ENCODE data around the gene RFX4.
"Not testable (repeated sequence)": the region's sequence is repeated elsewhere in the genome, so short reads cannot be mapped to it uniquely, and the experiment has no call there.

Gene RFX4

GRCh38 chr12:106690569-106691305 is 107.9 kb downstream of the RFX4 start:
- DNase-seq (ENCODE audit: low read depth, low spot score) = no peak

- not testable (repeated sequence) for DNase-seq (ENCODE audit: low read depth, low spot score)
These were observed 109.2 kb downstream of the RFX4 start for GRCh38 chr12:106692033-106692432.

DNA sequence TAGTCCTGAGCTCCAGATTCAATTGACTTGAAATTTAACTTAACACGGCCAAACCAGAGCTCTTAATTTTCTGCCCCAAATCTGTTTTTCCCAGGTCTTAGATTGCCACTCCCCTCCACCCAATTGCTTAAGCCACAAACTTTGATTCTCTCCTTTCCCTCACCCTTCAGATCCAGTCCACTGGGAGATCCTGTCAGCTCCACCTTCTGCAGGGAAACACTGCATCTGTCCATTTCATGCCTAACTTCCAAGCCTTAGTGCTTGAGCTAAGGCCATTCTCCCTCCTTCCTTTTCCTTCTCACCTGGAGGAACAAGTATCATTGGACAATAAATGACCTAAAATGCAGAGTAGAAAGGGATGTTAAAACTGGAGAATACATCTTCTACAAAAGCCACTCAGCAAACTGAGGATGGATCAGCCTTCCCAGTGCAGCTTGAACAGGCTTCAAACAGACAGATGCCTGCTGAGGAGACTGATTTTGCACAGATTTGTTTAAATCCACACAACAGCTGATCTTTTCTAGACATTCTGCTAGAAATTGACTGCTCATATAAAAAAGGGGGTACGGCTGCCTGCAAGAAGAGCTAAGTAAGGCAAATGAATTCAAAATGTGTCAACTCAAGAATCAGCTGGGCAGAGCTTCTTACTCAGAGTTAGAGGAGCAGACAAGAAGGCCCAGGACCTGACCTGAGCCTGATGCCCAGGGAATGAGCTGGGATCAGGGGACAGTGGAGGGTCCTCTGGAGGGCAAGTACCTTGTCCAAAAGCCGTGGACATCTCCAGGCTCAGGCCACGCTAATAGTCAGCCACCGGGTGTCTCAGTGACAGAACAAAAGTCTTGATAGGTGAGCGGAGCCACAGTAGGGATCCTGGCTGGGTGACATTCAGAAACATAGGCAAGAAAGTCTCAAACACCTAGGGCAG is 110.4 kb downstream of the RFX4 start:
- DNase-seq (ENCODE audit: low read depth, low spot score) = no peak

DNA sequence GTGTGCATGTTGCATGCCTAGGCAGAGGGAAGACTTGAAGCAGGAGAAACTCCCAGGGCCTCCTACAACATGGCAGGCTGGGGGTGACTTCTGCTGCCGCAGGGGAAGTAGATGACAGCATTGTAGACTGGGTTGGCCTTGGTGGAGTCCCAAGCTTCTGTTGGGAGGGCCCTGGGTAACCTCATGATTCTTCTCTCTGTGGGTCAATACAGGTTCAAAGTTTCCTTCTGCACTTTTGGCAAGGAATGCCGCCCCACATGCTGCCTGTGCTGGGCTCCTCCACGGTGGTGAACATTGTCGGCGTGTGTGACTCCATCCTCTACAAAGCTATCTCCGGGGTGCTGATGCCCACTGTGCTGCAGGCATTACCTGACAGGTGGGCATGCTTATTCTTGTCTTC is 113.3 kb downstream of the RFX4 start:
- no peak for DNase-seq (ENCODE audit: low read depth, low spot score)

- DNase-seq (ENCODE audit: low read depth, low spot score) = no peak
These were observed 114.0 kb downstream of the RFX4 start for GRCh38 chr12:106696681-106697417.

DNA sequence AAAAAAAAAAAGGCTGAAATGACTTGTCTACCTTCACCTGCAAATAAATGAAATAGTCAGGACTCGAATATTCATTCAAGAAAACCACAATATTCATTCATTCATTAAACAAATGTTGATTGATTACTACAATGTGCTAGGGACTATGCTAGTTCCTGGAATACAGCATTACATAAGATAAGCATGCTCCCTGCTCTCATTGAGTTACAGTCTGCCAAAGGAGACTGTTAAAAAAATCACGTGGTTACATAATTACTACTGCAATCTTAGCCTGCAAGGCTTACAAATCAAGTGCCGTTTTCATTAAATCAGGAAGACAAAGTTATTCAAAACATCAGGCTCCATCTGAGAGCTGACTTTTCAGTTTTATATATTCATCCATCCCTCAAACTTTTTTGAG is 121.3 kb downstream of the RFX4 start:
- DNase-seq (ENCODE audit: low read depth, low spot score) = no peak

- DNase-seq (ENCODE audit: low read depth, low spot score) = no peak
These were observed 123.2 kb downstream of the RFX4 start for GRCh38 chr12:106705971-106706370.

GRCh38 chr12:106709068-106709511 is 126.3 kb downstream of the RFX4 start:
- DNase-seq (ENCODE audit: low read depth, low spot score) = no peak

DNA sequence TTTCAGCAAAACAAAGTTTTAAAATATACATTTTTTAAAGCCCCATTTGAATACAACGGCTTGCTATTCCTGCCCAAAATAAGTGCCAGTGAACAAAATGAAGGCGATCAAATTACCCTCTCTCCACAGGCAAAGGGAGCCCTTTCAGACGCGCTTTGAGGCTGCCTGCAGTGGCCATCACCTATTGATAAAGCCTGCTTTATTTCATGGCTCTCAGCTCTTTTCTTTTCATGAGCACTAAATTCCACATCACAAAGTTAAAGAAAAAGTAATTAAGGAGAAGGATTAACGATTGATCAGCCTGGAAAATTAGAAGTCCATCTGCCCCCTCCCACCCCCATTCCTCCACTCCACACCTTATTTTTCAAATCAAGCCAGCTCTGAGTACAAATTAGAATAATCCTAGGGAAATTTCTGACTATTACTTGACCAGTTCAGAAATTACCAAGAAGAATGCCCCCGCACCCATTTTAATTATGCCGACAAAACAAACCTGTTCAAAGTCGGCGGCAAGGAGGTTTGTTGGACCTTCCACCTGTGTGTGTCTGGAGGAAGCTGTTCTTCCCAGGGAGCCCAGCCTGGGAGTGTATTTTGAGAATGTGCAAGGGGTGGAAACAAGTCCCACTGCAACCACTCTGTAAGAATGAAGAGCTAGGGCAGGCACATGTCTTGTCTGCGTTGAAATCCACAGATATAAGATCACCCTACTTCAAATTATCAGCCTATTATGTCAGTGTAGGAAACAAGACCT is 127.5 kb downstream of the RFX4 start:
- DNase-seq (ENCODE audit: low read depth, low spot score) = no peak

GRCh38 chr12:106711316-106711715 is 128.5 kb downstream of the RFX4 start:
- DNase-seq (ENCODE audit: low read depth, low spot score) = no peak

GRCh38 chr12:106712768-106713167 is 130.0 kb downstream of the RFX4 start:
- DNase-seq (ENCODE audit: low read depth, low spot score) = no peak

- no peak for DNase-seq (ENCODE audit: low read depth, low spot score)
These were observed 132.1 kb downstream of the RFX4 start for GRCh38 chr12:106714926-106715325.

DNA sequence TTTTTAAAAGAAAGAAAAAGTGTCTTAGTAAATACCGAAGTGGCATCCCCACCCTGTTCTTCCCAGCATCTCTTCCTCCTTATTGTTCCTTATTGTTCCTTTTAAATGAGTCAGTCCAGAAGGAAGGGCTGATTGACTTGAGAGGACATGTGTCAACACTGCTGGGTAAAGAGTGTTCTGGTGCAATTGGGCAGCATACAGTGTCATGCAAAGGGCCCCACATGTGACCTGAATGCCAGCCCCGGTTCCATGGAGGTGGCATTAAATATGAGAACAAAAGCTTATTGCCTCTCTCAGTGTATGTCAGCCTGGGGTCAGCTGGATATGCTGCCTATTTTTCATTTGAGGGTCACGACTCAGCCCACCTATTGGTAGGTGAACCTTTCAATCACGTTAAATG is 132.8 kb downstream of the RFX4 start:
- DNase-seq (ENCODE audit: low read depth, low spot score) = no peak

GRCh38 chr12:106717673-106718072 is 134.9 kb downstream of the RFX4 start:
- no peak for DNase-seq (ENCODE audit: low read depth, low spot score)

- no peak for DNase-seq (ENCODE audit: low read depth, low spot score)
These were observed 137.1 kb downstream of the RFX4 start for GRCh38 chr12:106719879-106720278.

DNA sequence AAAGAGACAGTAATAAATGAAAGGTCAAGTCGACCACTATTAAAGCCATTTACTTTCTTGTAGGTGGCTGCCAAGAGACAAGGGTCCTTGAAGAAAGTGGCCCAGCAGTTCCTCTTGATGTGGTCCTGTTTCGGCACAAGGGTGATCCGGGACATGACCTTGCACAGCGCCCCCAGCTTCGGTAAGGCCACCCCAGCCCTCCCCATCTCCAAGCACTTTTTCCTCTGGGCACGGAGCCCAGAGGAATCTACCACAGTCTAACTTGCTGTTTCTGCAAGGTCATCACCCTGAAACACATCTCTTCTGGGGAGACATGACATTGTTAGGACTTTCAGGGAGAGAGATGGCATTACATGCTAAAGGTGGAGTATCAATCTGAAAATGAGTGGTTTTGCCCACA is 137.9 kb downstream of the RFX4 start:
- DNase-seq (ENCODE audit: low read depth, low spot score) = no peak

- DNase-seq (ENCODE audit: low read depth, low spot score) = no peak
These were observed 139.1 kb downstream of the RFX4 start for GRCh38 chr12:106721915-106722314.

GRCh38 chr12:106722837-106723236 is 140.0 kb downstream of the RFX4 start:
- no peak for DNase-seq (ENCODE audit: low read depth, low spot score)

- no peak for DNase-seq (ENCODE audit: low read depth, low spot score)
These were observed 140.6 kb downstream of the RFX4 start for GRCh38 chr12:106723416-106723815.

GRCh38 chr12:106724116-106724515 is 141.3 kb downstream of the RFX4 start:
- DNase-seq (ENCODE audit: low read depth, low spot score) = no peak

DNA sequence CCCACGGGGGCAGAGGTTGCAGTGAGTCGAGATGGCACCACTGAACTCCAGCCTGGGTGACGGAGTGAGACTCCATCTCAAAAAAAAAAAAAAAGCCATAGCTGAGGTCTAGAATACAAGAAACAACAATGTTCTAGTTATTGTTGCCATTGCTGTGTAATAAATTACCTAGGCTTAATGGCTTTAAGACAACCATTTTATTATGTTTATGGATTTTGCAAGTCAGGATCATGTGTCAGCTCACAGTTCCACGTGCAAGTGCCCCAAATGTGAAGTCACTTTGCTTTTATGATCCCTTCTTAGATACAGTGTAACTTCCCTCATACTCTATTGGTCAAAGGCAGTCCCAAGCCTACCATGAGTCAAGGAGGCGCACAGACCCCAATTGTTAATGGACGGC is 142.1 kb downstream of the RFX4 start:
- DNase-seq (ENCODE audit: low read depth, low spot score) = no peak
